Activated CD8-positive, alpha-beta memory T cell treated with anti-CD3 and anti-CD28 coated beads, Interleukin-2, amount 10 ng/mL, durations not matched to agents 7 days and 5 days (primary cell): ENCODE data around the gene CCBE1. TPM values are rescaled to one million over a fixed set of nuclear protein-coding genes. Genes with fewer than 3 reads are reported as not detected.
"Not testable (repeated sequence)": the region's sequence is repeated elsewhere in the genome, so short reads cannot be mapped to it uniquely, and the experiment has no call there.

Source experiments
- ATAC-seq: fragments of 150-1000 bp; cut with Tn5 transposase; one replicate; pipeline ENCODE4 v1.10.0; 2021; ENCODE audit warnings: moderate library complexity
- CTCF ChIA-PET: fragments of 350-600 bp; sonication (Branson Sonifier 250); formaldehyde crosslinking; loops from one replicate; lab custom pipeline; 2021; ENCODE audit warnings: antibody characterized with exemption; lab: Charles Lee
- DNase-seq: peaks from one replicate; pipeline ENCODE4 v3.0.0-alpha.2; 2020
- H3K27ac Mint-ChIP-seq: one replicate; pipeline ENCODE4 v1.8.0; 2021; ENCODE audit warnings: mild to moderate bottlenecking, mixed read lengths
- H3K27me3 Mint-ChIP-seq: one replicate; pipeline ENCODE4 v1.8.0; 2021; ENCODE audit warnings: mixed read lengths
- H3K36me3 Mint-ChIP-seq: one replicate; pipeline ENCODE4 v1.8.0; 2021; ENCODE audit warnings: mild to moderate bottlenecking, mixed read lengths
- H3K4me1 Mint-ChIP-seq: one replicate; pipeline ENCODE4 v1.8.0; 2021; ENCODE audit warnings: mixed read lengths
- H3K4me3 Mint-ChIP-seq: one replicate; pipeline ENCODE4 v1.8.0; 2021; ENCODE audit warnings: mild to moderate bottlenecking, moderate library complexity, mixed read lengths
- H3K9me3 Mint-ChIP-seq: one replicate; pipeline ENCODE4 v1.8.0; 2022; ENCODE audit warnings: low read depth, mixed read lengths
- total RNA-seq, 2 experiments: library from RNA; stranded (reverse); gene quantifications; one replicate each; pipeline ENCODE4 v1.2.3, GENCODE V29; 2021

Gene CCBE1
- total RNA-seq, 2 experiments from 2014 or later, result 0.12 TPM; not detected in 1

GRCh38 chr18:59520562-59521355 is 176.5 kb downstream of the CCBE1 start:
- no peak for DNase-seq
- Mint-ChIP-seq H3K4me3 (no peak overlapping the region), H3K36me3 (no peaks in the 10 kb centered on the region), H3K27me3 (no peaks in the 10 kb centered on the region), H3K4me1 (no peaks in the 10 kb centered on the region), H3K27ac (no peak overlapping the region), H3K9me3 (peaks cover 2% of the 10 kb centered on the region)
- no peak for ATAC-seq
- CTCF ChIA-PET, result no interaction called here

- H3K4me3 Mint-ChIP-seq, result no peak overlapping the region
- peaks cover 8% of the 10 kb centered on the region for H3K27me3 Mint-ChIP-seq
- no peaks in the 10 kb centered on the region for H3K4me1 Mint-ChIP-seq
- no peak overlapping the region for H3K27ac Mint-ChIP-seq
- peaks cover 2% of the 10 kb centered on the region for H3K9me3 Mint-ChIP-seq
- H3K36me3 Mint-ChIP-seq, result no peaks in the 10 kb centered on the region
- CTCF ChIA-PET, result no interaction called here
- no peak for DNase-seq
- no peak for ATAC-seq
Measured at GRCh38 chr18:59518705-59519104, 178.5 kb downstream of the CCBE1 start.

- ATAC-seq (no peak), DNase-seq (no peak)
- Mint-ChIP-seq H3K4me3 (no peak overlapping the region), H3K4me1 (no peaks in the 10 kb centered on the region), H3K9me3 (peaks cover 2% of the 10 kb centered on the region), H3K27ac (no peak overlapping the region), H3K36me3 (no peaks in the 10 kb centered on the region), H3K27me3 (peaks cover 8% of the 10 kb centered on the region)
- CTCF ChIA-PET, result no interaction called here
Measured at GRCh38 chr18:59517446-59518165, 179.6 kb downstream of the CCBE1 start.

- Mint-ChIP-seq H3K4me1 (no peaks in the 10 kb centered on the region), H3K36me3 (no peaks in the 10 kb centered on the region), H3K4me3 (no peak overlapping the region), H3K27me3 (peaks cover 12% of the 10 kb centered on the region), H3K27ac (no peak overlapping the region), H3K9me3 (peaks cover 2% of the 10 kb centered on the region)
- DNase-seq, result no peak
- no peak for ATAC-seq
- CTCF ChIA-PET, result no interaction called here
Measured at GRCh38 chr18:59516356-59517155, 180.7 kb downstream of the CCBE1 start.

GRCh38 chr18:59515956-59516355 is 181.3 kb downstream of the CCBE1 start:
- ATAC-seq, CTCF ChIA-PET, H3K4me3 Mint-ChIP-seq, H3K27ac Mint-ChIP-seq, DNase-seq, H3K4me1 Mint-ChIP-seq, H3K9me3 Mint-ChIP-seq, H3K36me3 Mint-ChIP-seq: not testable (repeated sequence)
- peaks cover 12% of the 10 kb centered on the region for H3K27me3 Mint-ChIP-seq

- Mint-ChIP-seq H3K9me3 (peaks cover 2% of the 10 kb centered on the region), H3K27me3 (peaks cover 12% of the 10 kb centered on the region), H3K27ac (no peak overlapping the region), H3K4me1 (no peaks in the 10 kb centered on the region), H3K36me3 (no peaks in the 10 kb centered on the region), H3K4me3 (no peak overlapping the region)
- CTCF ChIA-PET, result no interaction called here
- DNase-seq (no peak), ATAC-seq (no peak)
Measured at GRCh38 chr18:59515147-59515546, 182.1 kb downstream of the CCBE1 start.

- Mint-ChIP-seq H3K36me3 (no peaks in the 10 kb centered on the region), H3K4me3 (no peak overlapping the region), H3K9me3 (peaks cover 2% of the 10 kb centered on the region), H3K27ac (no peak overlapping the region), H3K27me3 (peaks cover 12% of the 10 kb centered on the region), H3K4me1 (no peaks in the 10 kb centered on the region)
- no peak for ATAC-seq
- CTCF ChIA-PET, result no interaction called here
- no peak for DNase-seq
Measured at GRCh38 chr18:59514203-59514602, 183.0 kb downstream of the CCBE1 start.

- CTCF ChIA-PET, result no interaction called here
- Mint-ChIP-seq H3K4me1 (no peaks in the 10 kb centered on the region), H3K27me3 (peaks cover 12% of the 10 kb centered on the region), H3K9me3 (no peaks in the 10 kb centered on the region), H3K4me3 (no peak overlapping the region), H3K27ac (no peak overlapping the region), H3K36me3 (no peaks in the 10 kb centered on the region)
- no peak for ATAC-seq
- no peak for DNase-seq
Measured at GRCh38 chr18:59512025-59512755, 185.0 kb downstream of the CCBE1 start.

GRCh38 chr18:59509481-59510442 is 187.5 kb downstream of the CCBE1 start:
- H3K27ac Mint-ChIP-seq, result no peak overlapping the region
- H3K4me3 Mint-ChIP-seq, result no peak overlapping the region
- ATAC-seq (no peak), DNase-seq (no peak)
- no peaks in the 10 kb centered on the region for H3K9me3 Mint-ChIP-seq
- no peaks in the 10 kb centered on the region for H3K36me3 Mint-ChIP-seq
- peaks cover 11% of the 10 kb centered on the region for H3K27me3 Mint-ChIP-seq
- CTCF ChIA-PET, result no interaction called here
- no peaks in the 10 kb centered on the region for H3K4me1 Mint-ChIP-seq

GRCh38 chr18:59505356-59505755 is 191.9 kb downstream of the CCBE1 start:
- H3K4me3 Mint-ChIP-seq, result no peak overlapping the region
- H3K27me3 Mint-ChIP-seq, result no peaks in the 10 kb centered on the region
- H3K9me3 Mint-ChIP-seq, result no peaks in the 10 kb centered on the region
- no peaks in the 10 kb centered on the region for H3K36me3 Mint-ChIP-seq
- ATAC-seq (no peak), DNase-seq (no peak)
- CTCF ChIA-PET, result no interaction called here
- no peaks in the 10 kb centered on the region for H3K4me1 Mint-ChIP-seq
- no peak overlapping the region for H3K27ac Mint-ChIP-seq

GRCh38 chr18:59502274-59503175 is 194.7 kb downstream of the CCBE1 start:
- Mint-ChIP-seq H3K9me3 (no peaks in the 10 kb centered on the region), H3K27ac (no peak overlapping the region), H3K4me3 (no peak overlapping the region), H3K27me3 (no peaks in the 10 kb centered on the region), H3K36me3 (no peaks in the 10 kb centered on the region), H3K4me1 (no peaks in the 10 kb centered on the region)
- ATAC-seq, result no peak
- DNase-seq, result no peak
- CTCF ChIA-PET, result no interaction called here
